ENCODE measurements around the gene RSF1.

- no peak for TF ChIP-seq CTCF (IDR thresholded peaks at IDR 0.05)
- TF ChIP-seq POLR2A (IDR thresholded peaks at IDR 0.05; ENCODE audit: low read depth) = no peak
These were observed 158.9 kb downstream of the RSF1 start for GRCh38 chr11:77661670-77662069.

Data from esophagus muscularis mucosa (tissue), 3 donors.